HepG2 (cell line): ENCODE measurements around the gene COX7A2L. TPM values are rescaled to one million over a fixed set of nuclear protein-coding genes. Genes with fewer than 3 reads are reported as not detected.

Experiments used
- ADNP ChIP-seq: sonication (generic); formaldehyde crosslinking; IDR thresholded peaks from 2 replicates; pipeline ENCODE4 v1.4.0; 2020; ENCODE audit warnings: missing genetic modification reagents
- ARNTL ChIP-seq: sonication (generic); formaldehyde crosslinking; IDR thresholded peaks from 2 replicates; pipeline ENCODE4 v1.4.0; 2020; ENCODE audit warnings: mild to moderate bottlenecking, missing genetic modification reagents
- DMAP1 ChIP-seq: IDR thresholded peaks from 2 replicates; pipeline ENCODE4 v1.6.1; 2016
- E2F1 ChIP-seq: sonication (generic); formaldehyde crosslinking; IDR thresholded peaks from 2 replicates; pipeline ENCODE4 v1.5.0; 2020; ENCODE audit warnings: missing genetic modification reagents
- ELF1 ChIP-seq: sonication (generic); formaldehyde crosslinking; IDR thresholded peaks from 2 replicates; pipeline ENCODE4 v1.4.0; 2020; ENCODE audit warnings: missing genetic modification reagents
- NRL ChIP-seq: sonication (generic); formaldehyde crosslinking; IDR thresholded peaks from 2 replicates; pipeline ENCODE4 v1.5.0; 2020; ENCODE audit warnings: missing genetic modification reagents, mild to moderate bottlenecking, moderate library complexity, borderline replicate concordance
- RCOR2 ChIP-seq: IDR thresholded peaks from 2 replicates; pipeline ENCODE4 v1.6.1; 2016; ENCODE audit warnings: missing biosample characterization, missing genetic modification reagents
- SALL2 ChIP-seq: sonication (generic); formaldehyde crosslinking; IDR thresholded peaks from 2 replicates; pipeline ENCODE4 v1.8.1; 2023; ENCODE audit warnings: mild to moderate bottlenecking, missing genetic modification reagents, inconsistent platforms
- USF2 ChIP-seq, 2 experiments: sonication (generic) in 1 of 2; formaldehyde crosslinking in 1 of 2; IDR thresholded peaks; 2 replicates each; pipeline versions ENCODE4 v1.5.1 to v1.6.1; 2011 to 2020; ENCODE audit warnings: borderline replicate concordance in 1 of 2, low read depth in 1 of 2, low read length in 1 of 2, mild to moderate bottlenecking in 1 of 2, missing genetic modification reagents in 1 of 2, moderate library complexity in 1 of 2
- ZFP36L2 ChIP-seq: sonication (generic); formaldehyde crosslinking; IDR thresholded peaks from 2 replicates; pipeline ENCODE4 v1.4.0; 2020; ENCODE audit warnings: missing genetic modification reagents
- ZNF446 ChIP-seq: sonication (generic); formaldehyde crosslinking; IDR thresholded peaks from 2 replicates; pipeline ENCODE4 v1.5.0; 2020; ENCODE audit warnings: mild to moderate bottlenecking, missing genetic modification reagents
- ZNF570 ChIP-seq: sonication (generic); formaldehyde crosslinking; IDR thresholded peaks from 2 replicates; pipeline ENCODE4 v1.4.0; 2020; ENCODE audit warnings: mild to moderate bottlenecking, missing genetic modification reagents, borderline replicate concordance
- ZNF703 ChIP-seq: sonication (generic); formaldehyde crosslinking; IDR thresholded peaks from 2 replicates; pipeline ENCODE4 v1.5.1; 2020; ENCODE audit warnings: missing genetic modification reagents, mild to moderate bottlenecking, moderate library complexity, borderline replicate concordance
- ZNF782 ChIP-seq: sonication (generic); formaldehyde crosslinking; IDR thresholded peaks from 2 replicates; pipeline ENCODE4 v1.4.0; 2020; ENCODE audit warnings: missing genetic modification reagents, mild to moderate bottlenecking, borderline replicate concordance
- polyA plus RNA-seq, 8 experiments: library from polyadenylated mRNA; depleted of rRNA in 3 of 8; stranded (reverse) in 7 of 8; unstranded in 1 of 8; fragments of >200 nt; fragmentation: Illumina TruSeq in 4 of 8; extraction: Trizol in 4 of 8; gene quantifications; 2 replicates each; pipeline versions ENCODE4 v1.2.1 to v1.2.3, GENCODE V29; 2011 to 2016; ENCODE audit warnings: low read depth in 4 of 8, missing spikeins in 1 of 8, mixed read lengths in 1 of 8; ENCODE audit not compliant: insufficient read depth in 1 of 8
- total RNA-seq, 5 experiments: library from RNA; depleted of rRNA; stranded (reverse); fragments of >200 nt; fragmentation: Illumina TruSeq; extraction: Trizol; gene quantifications; 2 replicates each; pipeline ENCODE4 v1.2.3, GENCODE V29; 2016; ENCODE audit warnings: low read depth in 1 of 5
- TF ChIP-seq, protein P1 (sequence below): IDR thresholded peaks from 2 replicates; pipeline ENCODE4 v1.4.0; 2020; ENCODE audit warnings: mild to moderate bottlenecking, missing genetic modification reagents
- TF ChIP-seq, protein P2 (sequence below): sonication (generic); formaldehyde crosslinking; IDR thresholded peaks from 2 replicates; pipeline ENCODE4 v1.8.0; 2022; ENCODE audit warnings: mild to moderate bottlenecking, missing genetic modification reagents, moderate library complexity
- TF ChIP-seq, protein P3 (sequence below): sonication (generic); formaldehyde crosslinking; IDR thresholded peaks from 2 replicates; pipeline ENCODE4 v1.9.0; 2021; ENCODE audit warnings: missing genetic modification reagents, borderline replicate concordance

The COX7A2L gene
- total and polyA plus RNA-seq, 2 of the 13 experiments (the other 11 are each of a cell fraction or from before 2014, with no cell fraction given), result 155 to 201 TPM

DNA sequence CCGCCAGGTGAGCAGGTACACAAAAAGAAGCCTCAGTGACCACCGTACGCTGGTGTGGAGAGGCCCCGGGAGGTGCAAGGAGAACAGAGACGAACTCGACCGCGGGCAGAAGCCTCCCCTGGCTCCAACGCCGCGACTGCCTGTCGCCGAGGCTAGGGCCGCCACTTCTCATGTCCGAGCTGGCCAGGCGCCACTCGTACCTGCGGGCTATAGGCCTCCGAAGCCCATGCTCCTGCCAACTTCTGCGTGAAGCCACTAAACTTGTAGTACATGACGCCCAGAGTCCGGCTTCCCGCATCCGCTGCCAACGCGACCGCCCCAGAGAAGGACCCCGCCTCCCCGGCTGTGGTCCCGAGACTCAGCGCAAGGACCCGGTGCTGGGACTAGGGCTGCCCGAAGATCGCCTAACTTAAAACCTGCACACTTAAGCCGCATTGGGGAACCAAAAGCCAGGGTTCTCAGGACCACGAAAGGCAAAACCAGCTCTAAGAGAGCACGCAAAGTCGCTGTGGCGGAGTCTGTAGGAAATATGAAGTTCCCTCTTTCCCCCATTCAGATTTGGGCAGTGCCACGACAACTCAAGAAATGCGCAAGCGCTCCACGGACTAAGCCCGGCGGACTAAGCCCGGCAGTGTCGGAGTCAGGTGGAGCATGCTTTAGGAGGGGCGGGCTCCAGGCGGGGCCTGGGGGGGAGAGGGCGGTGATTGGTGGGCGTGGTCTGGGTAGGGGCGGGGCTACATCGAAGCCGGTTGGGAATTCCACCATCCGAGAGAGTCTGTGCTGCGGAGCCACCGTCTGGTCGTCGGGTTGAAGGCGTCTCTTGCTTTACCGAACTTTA, at the start of gene COX7A2L (continued):
- peak; percentile 59; the same call in 1 of the 2 replicates for TF ChIP-seq USF2 (IDR thresholded peaks at IDR 0.05; ENCODE audit: low read depth, low read length)
- peak; percentile 69; the same call in 1 of the 2 replicates for TF ChIP-seq USF2 (CRISPR knock-in tag; IDR thresholded peaks at IDR 0.05; ENCODE audit: borderline replicate concordance)
- TF ChIP-seq, protein P1, sequence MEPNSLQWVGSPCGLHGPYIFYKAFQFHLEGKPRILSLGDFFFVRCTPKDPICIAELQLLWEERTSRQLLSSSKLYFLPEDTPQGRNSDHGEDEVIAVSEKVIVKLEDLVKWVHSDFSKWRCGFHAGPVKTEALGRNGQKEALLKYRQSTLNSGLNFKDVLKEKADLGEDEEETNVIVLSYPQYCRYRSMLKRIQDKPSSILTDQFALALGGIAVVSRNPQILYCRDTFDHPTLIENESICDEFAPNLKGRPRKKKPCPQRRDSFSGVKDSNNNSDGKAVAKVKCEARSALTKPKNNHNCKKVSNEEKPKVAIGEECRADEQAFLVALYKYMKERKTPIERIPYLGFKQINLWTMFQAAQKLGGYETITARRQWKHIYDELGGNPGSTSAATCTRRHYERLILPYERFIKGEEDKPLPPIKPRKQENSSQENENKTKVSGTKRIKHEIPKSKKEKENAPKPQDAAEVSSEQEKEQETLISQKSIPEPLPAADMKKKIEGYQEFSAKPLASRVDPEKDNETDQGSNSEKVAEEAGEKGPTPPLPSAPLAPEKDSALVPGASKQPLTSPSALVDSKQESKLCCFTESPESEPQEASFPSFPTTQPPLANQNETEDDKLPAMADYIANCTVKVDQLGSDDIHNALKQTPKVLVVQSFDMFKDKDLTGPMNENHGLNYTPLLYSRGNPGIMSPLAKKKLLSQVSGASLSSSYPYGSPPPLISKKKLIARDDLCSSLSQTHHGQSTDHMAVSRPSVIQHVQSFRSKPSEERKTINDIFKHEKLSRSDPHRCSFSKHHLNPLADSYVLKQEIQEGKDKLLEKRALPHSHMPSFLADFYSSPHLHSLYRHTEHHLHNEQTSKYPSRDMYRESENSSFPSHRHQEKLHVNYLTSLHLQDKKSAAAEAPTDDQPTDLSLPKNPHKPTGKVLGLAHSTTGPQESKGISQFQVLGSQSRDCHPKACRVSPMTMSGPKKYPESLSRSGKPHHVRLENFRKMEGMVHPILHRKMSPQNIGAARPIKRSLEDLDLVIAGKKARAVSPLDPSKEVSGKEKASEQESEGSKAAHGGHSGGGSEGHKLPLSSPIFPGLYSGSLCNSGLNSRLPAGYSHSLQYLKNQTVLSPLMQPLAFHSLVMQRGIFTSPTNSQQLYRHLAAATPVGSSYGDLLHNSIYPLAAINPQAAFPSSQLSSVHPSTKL (CRISPR knock-in tag), result peak; percentile 18
- peak; percentile 54 for TF ChIP-seq ARNTL (CRISPR knock-in tag)
- no peak for TF ChIP-seq ZNF703
- TF ChIP-seq ZNF446 (CRISPR knock-in tag), result no peak; the same call in 1 of the 2 replicates
- TF ChIP-seq, protein P2, sequence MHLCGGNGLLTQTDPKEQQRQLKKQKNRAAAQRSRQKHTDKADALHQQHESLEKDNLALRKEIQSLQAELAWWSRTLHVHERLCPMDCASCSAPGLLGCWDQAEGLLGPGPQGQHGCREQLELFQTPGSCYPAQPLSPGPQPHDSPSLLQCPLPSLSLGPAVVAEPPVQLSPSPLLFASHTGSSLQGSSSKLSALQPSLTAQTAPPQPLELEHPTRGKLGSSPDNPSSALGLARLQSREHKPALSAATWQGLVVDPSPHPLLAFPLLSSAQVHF (CRISPR knock-in tag), result no peak
- TF ChIP-seq DMAP1 (CRISPR knock-in tag), result peak; percentile 87
- peak; percentile 65; the same call in 1 of the 2 replicates for TF ChIP-seq RCOR2
- TF ChIP-seq ADNP (CRISPR knock-in tag), result no peak
- peak; percentile 76; the same call in 1 of the 2 replicates for TF ChIP-seq ZFP36L2 (CRISPR knock-in tag)
- TF ChIP-seq SALL2 (CRISPR knock-in tag), result peak; percentile 96
- 0 out of 2 replicates have a peak, but pooled peaks have one; percentile 75 for TF ChIP-seq ZNF782 (CRISPR knock-in tag)
- TF ChIP-seq, protein P3, sequence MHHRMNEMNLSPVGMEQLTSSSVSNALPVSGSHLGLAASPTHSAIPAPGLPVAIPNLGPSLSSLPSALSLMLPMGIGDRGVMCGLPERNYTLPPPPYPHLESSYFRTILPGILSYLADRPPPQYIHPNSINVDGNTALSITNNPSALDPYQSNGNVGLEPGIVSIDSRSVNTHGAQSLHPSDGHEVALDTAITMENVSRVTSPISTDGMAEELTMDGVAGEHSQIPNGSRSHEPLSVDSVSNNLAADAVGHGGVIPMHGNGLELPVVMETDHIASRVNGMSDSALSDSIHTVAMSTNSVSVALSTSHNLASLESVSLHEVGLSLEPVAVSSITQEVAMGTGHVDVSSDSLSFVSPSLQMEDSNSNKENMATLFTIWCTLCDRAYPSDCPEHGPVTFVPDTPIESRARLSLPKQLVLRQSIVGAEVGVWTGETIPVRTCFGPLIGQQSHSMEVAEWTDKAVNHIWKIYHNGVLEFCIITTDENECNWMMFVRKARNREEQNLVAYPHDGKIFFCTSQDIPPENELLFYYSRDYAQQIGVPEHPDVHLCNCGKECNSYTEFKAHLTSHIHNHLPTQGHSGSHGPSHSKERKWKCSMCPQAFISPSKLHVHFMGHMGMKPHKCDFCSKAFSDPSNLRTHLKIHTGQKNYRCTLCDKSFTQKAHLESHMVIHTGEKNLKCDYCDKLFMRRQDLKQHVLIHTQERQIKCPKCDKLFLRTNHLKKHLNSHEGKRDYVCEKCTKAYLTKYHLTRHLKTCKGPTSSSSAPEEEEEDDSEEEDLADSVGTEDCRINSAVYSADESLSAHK (CRISPR knock-in tag), result no peak
- TF ChIP-seq ELF1 (CRISPR knock-in tag), result peak; percentile 78
- 0 out of 2 replicates have a peak, but pooled peaks have one; percentile 41 for TF ChIP-seq E2F1
- peak; percentile 78; the same call in 1 of the 2 replicates for TF ChIP-seq NRL (CRISPR knock-in tag)
- no peak for TF ChIP-seq ZNF570
